GM21526 (cell line): ENCODE results near the gene LHFPL3.
"Not testable (repeated sequence)": the region's sequence is repeated elsewhere in the genome, so short reads cannot be mapped to it uniquely, and the experiment has no call there.

Source experiments
- ATAC-seq: cut with Tn5 transposase; IDR thresholded peaks from one replicate; pipeline ENCODE4 v1.9.1; 2021; ENCODE audit warnings: moderate library complexity; ENCODE audit not compliant: unreplicated experiment, low FRiP score

The LHFPL3 gene

DNA sequence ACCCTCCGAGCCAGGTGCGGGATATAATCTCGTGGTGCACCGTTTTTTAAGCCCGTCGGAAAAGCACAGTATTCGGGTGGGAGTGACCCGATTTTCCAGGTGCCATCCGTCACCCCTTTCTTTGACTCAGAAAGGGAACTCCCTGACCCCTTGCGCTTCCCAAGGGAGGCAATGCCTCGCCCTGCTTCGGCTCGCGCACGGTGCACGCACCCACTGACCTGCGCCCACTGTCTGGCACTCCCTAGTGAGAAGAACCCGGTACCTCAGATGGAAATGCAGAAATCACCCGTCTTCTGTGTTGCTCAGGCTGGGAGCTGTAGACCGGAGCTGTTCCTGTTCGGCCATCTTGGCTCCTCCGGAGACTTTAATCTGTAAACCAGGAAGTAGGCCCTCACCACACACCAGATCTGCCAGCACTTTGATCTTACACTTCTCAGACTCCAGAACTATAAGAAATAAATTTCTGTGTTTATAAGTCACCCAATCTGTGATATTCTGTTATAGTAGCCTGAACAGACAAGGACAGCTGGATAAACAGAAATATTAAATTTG, 235.0 kb downstream of the LHFPL3 start:
- not testable (repeated sequence) for ATAC-seq

DNA sequence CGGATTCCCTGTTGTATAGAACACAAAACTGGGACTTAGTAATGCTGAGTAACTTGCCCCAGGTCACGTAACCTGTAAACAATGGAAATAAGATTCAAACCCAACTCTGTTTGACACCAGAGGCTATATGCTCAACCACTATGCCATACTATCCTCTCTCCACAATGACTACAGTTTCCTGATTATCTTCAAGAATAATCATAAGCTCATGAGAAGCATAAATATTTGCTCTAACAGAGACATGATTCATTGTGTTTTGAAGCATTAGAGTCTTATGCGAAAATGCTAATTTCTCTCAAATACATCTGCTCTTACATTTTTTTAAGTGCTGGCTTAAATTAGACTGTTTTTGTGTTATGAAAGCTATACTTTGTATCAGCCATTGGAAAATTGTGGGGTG, 241.3 kb downstream of the LHFPL3 start:
- no peak for ATAC-seq

DNA sequence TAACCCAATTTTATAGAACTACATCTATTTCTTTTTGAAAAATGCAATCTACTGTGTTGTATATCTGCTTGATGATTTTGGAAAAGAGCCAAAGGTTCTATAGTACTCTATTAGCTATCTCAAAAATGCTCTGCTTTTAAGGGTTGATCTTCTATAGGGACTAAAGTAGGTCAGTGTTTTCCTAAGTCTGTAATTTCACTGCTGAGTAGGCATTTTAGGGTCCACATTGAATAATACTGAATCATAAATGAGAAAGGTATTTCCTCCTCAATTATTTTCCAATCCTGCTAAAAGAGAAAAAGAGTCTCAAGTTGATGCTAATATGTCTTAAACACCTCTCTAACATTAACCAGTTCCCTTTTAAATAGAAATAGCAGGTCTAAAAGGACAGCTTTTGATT, 244.2 kb downstream of the LHFPL3 start:
- ATAC-seq, result no peak

DNA sequence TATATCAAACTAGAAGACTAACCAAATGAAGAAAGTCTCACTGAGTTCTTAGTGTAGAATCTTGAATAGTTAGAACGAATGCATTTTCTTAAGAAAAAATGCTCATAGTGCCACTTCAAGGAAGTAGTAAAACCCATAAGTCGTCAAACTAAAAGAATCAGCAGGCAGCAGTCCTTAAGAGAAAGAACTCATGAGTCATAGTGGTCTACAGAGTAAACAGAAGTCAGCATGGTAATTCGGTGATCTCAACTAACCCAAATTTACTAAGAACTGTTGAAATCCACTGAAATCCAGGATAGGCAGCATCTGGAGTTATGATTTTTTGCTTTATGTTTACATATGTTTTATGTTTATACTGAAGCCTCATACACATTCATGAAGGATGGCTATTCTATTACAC, 256.2 kb downstream of the LHFPL3 start:
- ATAC-seq, result no peak

DNA sequence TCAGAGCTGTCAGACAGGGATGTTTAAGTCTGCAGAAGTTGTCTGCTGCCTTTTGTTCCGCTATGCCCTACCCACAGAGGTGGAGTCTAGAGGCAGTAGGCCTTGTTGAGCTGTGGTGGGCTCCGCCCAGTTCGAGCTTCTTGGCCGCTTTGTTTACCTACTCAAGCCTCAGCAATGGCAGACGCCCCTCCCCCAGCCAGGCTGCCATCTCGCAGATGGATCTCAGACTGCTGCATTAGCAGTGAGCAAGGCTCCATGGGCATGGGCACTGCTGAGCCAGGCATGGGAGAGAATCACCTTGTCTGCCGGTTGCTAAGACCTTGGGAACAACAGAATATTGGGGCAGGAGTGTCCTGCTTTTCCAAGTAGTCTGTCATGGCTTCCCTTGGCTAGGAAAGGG, 267.2 kb downstream of the LHFPL3 start:
- ATAC-seq, result not testable (repeated sequence)

DNA sequence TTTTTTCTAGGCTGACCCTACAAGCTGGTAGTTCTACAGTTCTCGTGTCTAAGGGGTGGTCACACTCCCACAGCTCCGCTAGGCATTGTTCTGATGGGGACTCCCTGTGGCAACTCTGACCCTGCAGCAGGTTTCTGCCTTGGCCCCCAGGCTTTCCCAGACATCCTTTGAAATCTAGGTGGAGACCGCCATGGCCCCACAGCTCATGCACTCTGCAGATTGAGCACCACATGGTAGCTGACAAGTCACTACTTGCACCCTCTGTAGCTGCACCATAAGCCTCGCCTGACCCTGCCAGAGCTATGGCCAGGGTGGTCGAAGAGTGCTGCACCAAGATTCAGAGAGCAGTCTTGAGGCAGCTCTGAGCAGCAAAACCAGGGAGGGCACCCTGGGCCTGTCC, 275.6 kb downstream of the LHFPL3 start:
- ATAC-seq, result no peak

DNA sequence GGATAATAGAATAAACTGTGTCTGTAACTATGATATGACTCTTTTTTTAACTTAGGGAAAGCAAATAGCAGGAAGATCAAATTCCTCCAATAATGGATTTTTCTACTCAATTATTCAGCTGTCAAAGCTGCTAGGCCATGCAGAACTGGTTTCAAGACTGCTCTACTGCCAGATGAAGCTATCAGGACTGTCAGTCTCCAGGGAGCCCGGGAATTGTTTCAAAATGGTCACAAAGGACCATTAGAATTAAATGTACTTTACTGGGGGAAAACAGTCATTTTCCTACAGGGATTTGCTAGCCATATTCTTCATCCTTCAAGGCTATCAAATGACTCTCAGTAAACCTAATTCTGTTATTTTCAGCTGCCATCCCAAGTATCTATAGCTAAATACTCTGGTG, 276.3 kb downstream of the LHFPL3 start:
- no peak for ATAC-seq

DNA sequence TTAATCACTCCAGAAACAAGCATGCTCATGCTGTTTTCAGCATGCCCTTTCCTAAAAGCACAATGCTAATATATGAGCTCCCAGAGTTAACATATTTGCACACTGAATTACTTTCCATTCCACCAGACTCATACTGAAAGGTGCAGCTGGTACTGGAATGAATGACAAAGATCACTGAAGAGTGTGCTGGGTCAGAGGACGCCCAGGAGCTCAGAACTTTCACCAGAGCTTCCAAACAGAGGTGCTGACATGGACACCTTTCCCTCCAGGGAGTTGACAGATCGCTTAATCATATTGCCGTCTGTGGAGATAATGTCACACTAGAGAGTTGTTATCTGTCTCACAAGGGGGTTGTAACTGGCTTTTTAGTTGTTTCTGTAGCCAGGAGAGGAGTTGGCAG, 292.9 kb downstream of the LHFPL3 start:
- ATAC-seq, result no peak

DNA sequence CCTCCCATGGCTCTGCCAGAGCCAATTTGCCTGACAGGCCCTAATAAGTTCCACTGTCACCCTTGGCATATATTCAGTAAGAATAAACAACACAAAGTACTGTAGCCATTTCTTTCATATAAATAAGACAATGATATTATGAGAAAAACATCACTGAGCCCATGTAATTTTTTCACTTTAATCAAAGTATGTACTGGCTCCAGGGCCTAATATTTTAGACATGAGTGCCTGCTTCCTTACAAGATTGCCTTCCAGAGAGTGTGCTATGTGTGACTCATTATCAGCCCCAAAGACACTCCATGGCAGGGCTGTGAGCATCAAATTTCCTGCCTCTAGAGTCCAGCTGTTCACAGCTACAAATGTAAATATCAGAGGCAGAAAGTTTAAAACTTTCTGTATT, 297.6 kb downstream of the LHFPL3 start:
- ATAC-seq, result no peak

DNA sequence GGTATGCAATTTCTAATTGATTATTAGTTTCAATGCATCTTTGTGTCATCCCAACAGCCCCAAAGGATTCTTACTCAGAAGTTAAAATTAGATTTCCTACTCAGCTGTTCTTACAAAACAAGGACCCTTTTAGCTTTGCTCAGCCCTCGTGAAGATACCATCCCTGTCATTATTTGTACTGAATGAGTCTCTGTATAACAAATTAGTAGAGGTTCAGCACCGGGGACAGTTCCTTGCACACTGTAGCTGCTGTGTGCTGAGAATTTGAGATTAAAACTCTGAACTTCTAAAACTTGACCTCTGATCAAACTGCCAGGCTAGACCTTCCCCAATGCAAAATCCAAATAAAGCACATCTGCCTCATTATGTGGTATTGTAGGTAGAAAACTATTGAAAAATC, 299.1 kb downstream of the LHFPL3 start:
- ATAC-seq, result no peak

DNA sequence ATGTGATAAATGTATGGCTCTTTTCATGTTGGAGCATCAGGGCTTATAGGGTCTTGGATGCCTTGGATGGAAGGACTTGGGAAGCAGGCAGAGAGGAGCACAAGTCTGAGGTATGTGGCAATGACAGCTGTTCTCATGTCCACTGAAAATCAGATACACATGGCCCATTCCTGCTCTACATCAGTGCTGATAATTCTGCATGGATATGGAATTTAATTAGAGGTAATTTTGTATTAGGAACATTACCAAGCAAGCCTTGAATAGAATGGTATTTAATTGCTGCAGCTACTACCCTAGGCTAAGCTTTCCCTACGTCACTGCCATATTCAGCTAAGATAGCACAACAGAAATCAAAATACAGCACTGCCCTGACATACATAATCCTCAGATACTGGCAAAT, 299.6 kb downstream of the LHFPL3 start:
- ATAC-seq, result no peak

DNA sequence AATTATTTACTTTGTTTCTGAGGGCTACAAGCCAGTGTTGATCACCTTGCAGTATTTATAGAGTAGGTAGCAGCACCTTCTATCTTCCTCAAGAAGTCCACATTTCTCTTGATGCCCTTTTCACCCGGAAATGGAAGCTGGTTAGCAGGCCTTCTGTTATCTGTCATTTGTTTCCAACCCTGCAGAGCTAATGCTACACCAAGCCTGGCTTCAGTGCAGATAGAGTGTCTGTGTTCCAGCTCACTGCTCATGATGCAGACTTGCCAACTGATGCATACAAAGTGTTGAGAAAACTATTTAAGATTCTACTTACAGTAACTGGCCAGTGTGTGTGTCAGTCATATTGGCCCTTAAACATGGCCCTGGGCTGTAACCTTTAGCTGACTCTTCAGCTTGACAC, 301.0 kb downstream of the LHFPL3 start:
- no peak for ATAC-seq

DNA sequence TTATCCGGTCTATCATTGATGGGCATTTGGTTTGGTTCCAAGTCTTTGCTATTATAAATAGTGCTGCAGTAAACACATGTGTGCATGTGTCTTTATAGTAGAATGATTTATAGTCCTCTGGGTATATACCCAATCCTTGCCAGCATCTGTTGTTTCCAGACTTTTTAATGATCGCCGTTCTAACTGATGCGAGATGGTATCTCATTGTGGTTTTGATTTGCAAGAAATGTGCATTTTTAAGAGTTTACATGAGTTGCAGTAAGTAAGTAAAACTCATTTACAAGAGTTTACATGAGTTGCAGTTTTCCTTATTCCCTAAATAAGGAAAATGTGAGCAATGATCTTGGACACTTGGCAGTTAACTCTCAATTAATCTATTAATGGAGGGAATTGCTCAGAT, 312.1 kb downstream of the LHFPL3 start:
- ATAC-seq, result no peak

DNA sequence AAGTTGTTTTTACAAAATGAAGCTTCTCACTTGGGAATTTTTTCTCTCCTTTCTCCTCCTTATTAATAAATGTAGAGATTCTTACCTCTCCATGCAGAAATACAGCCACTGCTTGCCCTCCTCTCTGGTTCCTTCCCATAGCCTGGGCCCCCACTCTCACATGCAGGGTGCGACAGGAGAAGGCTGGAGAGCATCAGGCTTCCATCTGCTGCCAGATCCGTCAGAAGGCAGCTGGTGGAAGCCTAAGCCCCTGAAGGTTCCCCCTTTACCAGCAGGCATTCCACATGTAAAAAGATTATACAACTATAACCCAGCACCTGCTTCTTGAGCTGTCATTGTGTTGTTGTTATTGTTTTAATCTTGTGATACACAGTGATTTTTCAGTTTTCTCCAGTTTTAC, 314.2 kb downstream of the LHFPL3 start:
- no peak for ATAC-seq

DNA sequence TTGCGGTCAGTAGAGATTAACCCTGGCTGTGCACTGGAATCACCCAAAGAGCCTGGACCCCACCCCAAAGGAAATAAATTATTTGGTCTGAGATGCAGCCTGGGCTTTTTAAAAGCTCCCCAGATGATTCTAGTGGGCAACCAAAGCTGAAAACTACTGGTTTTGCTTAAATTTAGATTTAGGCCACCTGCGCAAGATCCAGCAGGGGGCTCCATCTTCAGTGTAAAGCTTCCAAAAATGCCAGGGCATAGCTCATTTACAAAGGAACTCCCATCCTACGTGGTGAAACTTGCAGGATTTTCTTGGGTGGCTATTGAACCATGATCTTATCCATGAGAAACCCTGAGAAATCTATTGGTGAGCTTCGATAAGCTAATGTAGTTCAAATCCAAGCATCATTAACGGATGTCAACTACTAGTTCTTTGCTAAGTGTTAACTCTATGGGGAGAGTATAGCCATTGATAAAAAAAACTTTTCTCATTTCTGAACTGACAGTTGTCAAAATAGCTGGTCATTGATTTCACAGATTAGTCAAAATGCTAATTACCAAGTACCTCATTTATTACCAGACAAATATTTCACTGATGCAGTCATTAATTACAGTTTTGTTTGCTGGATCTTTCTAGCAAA, 315.3 kb downstream of the LHFPL3 start:
- ATAC-seq, result no peak

DNA sequence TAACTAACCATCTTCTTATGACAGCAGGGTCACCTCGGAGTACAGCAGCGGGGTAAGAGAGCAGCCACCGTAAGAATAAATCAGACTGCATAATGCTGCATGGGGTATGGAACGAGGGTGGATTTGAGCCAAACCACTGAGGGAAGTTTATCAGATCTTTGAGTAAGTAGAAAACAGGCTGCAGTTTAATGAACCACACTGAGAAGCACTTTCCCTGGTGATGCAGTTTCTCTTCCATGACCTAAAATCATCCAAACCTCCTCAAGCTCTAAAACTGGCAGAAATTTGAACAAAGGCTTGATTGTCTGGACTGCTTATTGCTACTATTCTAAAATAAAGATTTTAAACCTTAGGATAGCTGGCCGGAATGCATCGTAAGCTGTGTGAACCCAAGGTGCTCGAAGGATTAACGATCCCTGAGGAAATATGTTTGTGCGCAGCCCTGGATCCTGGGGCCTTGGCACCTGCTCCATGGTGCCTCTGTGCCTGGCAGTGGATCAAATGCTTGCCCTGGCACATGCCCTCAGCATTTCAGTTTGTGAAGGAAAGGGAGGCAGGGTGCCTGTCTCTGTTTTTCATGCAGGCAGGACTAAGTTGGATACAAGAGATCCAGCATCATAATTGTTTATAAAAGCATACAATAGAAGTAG, 322.7 kb downstream of the LHFPL3 start:
- ATAC-seq, result no peak

DNA sequence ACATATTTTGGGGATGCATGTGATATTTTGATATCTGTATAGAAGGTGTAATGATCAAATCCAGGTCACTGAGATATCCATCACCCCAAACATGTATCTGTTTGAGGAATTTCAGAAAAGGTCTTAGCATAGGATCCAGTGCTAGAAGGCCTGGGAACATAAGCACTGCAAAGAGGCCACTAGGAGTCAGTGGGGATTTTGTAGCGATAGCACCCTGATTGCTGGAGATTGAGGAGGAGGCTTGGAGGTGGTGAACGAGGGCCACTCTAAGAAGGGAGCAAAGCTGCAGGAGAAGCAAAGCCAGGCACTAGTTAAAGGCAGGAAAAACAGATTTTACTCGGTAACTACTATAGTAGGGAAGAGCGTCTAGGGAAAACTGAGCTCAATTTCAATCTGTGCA, 324.0 kb downstream of the LHFPL3 start:
- ATAC-seq, result no peak

DNA sequence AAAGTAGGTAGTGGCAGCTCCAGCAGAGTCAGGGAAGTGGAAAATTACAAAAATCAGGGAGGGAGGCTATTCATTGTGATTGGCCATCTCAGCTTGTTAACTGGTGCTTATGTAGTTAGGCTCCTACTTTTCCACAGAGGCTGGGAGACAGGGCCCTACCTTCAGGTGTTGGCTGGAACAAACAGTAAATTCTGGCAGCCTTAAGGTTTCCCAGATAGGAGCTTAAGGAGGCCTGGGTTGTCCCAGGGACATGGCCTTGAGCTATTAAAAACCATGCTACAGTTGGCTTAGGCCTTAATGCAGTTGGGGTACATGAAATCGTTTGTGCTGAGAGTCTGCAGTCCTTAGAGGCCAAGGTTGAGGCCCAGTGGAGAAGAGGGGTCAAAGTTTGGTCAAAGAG, 324.5 kb downstream of the LHFPL3 start:
- ATAC-seq, result no peak

DNA sequence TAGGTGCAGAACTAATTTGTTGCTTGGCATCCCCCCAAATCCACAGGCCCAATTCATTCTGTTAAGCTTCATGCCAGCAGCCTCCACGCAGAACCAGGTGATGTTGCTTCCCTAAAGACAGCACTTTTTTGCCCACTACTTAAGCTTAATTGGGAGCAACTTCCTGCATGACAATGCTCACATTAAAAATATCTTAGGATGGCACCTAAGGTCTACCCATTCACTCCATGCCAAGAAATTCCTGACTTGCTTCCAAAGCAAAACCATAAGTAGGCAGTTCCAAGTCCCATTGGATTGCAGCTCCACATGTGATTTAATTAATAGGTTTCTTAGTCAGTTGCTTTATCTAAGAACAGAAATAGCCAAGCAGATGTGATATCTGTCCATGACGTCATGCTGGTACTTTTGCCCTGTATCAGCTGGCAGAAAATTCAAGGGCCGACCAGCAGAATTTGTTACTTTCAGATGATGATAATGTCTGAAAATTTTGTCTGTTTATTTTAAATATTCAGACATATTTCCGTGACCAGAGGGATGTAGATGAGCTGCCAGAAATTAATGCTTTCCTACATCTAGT, 325.5 kb downstream of the LHFPL3 start:
- no peak for ATAC-seq

DNA sequence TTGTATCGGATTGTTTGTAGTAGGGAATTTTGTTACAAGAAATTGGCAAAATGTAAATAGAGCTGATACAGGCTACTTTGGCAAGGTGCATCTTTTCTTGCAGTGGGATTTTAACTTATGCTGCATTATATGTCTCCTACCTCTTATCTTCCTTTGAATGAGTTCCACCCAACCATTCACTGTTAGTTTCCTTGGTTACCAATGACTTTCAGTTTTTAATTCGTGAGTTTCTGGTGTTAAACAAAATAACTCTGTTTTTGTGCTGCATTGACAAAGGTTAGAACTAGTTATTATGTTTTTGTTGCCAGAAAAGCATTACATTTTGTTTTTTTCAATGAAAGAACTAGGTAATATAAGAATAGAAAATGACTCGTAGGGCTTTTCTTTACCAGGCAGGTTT, 327.2 kb downstream of the LHFPL3 start:
- no peak for ATAC-seq

DNA sequence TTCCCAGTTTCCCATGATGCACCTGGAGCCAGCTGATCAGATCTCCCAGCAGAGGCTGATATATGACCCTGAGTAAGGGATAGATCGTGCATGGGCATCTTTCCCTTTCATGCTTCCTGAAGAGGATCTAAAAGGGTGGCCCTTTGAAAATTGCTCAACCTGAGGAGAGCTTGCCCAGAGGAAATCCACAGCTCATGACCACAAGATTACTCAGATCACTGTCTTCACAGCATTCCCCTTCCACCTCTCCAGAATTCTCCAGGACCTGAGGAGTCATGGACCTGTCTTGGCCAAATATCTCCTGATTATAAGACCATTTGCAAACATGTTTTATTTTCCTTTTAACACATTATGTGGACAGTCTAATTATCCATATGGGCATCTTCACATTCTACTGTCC, 328.1 kb downstream of the LHFPL3 start:
- no peak for ATAC-seq

DNA sequence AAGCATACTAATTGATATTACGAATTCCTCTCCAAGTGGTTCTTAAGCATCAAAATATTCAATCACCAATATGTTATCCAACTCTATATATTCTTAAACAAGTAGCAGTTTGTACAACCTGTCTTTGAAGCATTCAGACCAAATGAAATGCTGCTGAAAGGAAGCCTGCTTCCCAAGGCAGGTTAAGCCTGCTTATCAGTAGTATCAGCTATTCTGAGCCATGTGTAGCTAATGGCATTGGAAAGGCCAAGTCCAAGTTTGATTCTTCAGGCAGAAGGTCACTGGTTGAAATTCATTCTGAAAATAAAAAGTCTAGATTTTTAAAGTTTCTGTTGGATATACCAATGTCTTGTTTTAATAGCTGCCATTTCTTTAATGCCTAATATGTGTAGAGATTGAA, 328.7 kb downstream of the LHFPL3 start:
- no peak for ATAC-seq
